Left renal pelvis (tissue), 4 donors: Measurements from ENCODE around the gene CHN2. TPM values are rescaled to one million over a fixed set of nuclear protein-coding genes. Genes with fewer than 3 reads are reported as not detected.

ENCODE experiments used
- DNase-seq, 4 donors: peaks; one replicate each; pipeline ENCODE4 v3.0.0-alpha.2; 2013; ENCODE audit warnings: low read depth in 4 of 4, low spot score in 3 of 4
- polyA plus RNA-seq, 4 donors: library from polyadenylated mRNA; unstranded; fragments of 120-200 nt; gene quantifications; one replicate each; pipeline ENCODE4 v1.2.1, GENCODE V29; 2013; ENCODE audit not compliant: insufficient read length in 4 of 4

The CHN2 gene
- polyA plus RNA-seq, 4 donors, result 11.3 to 21.8 (median 18.7) TPM

GRCh38 chr7:29354340-29354739, 159.8 kb downstream of the CHN2 start:
- no peak for DNase-seq

- no peak for DNase-seq
Observed at GRCh38 chr7:29355388-29355787, 160.8 kb downstream of the CHN2 start.

- DNase-seq, result no peak
Observed at GRCh38 chr7:29356631-29357030, 162.1 kb downstream of the CHN2 start.

- DNase-seq, result no peak
Observed at GRCh38 chr7:29359482-29360093, 165.0 kb downstream of the CHN2 start.

GRCh38 chr7:29360633-29361625, 166.4 kb downstream of the CHN2 start:
- DNase-seq, result no peak

- no peak for DNase-seq
Observed at GRCh38 chr7:29362380-29362779, 167.8 kb downstream of the CHN2 start.

GRCh38 chr7:29363636-29364425, 169.3 kb downstream of the CHN2 start:
- DNase-seq, result no peak

- no peak for DNase-seq
Observed at GRCh38 chr7:29364661-29365060, 170.1 kb downstream of the CHN2 start.

GRCh38 chr7:29365423-29365822, 170.8 kb downstream of the CHN2 start:
- DNase-seq, result no peak

- DNase-seq, result no peak
Observed at GRCh38 chr7:29367784-29368183, 173.2 kb downstream of the CHN2 start.

GRCh38 chr7:29369909-29370488, 175.4 kb downstream of the CHN2 start:
- no peak for DNase-seq

GRCh38 chr7:29370531-29371314, 176.1 kb downstream of the CHN2 start:
- DNase-seq, result no peak

- DNase-seq, result no peak
Observed at GRCh38 chr7:29371472-29371871, 176.9 kb downstream of the CHN2 start.

GRCh38 chr7:29372351-29373090, 177.9 kb downstream of the CHN2 start:
- no peak for DNase-seq

- no peak for DNase-seq
Observed at GRCh38 chr7:29375641-29376562, 181.3 kb downstream of the CHN2 start.

- DNase-seq, result no peak
Observed at GRCh38 chr7:29377718-29378117, 183.1 kb downstream of the CHN2 start.

GRCh38 chr7:29379551-29379950, 185.0 kb downstream of the CHN2 start:
- no peak for DNase-seq
